ENCODE measurements around the gene NOS3. TPM values are rescaled to one million over a fixed set of nuclear protein-coding genes. Genes with fewer than 3 reads are reported as not detected.
A peak's percentile ranks its signal among the peaks of the same experiment; 100 is the strongest.

The NOS3 gene
- total RNA-seq, 1 donor from 2014 or later, result 0.22 TPM

DNA sequence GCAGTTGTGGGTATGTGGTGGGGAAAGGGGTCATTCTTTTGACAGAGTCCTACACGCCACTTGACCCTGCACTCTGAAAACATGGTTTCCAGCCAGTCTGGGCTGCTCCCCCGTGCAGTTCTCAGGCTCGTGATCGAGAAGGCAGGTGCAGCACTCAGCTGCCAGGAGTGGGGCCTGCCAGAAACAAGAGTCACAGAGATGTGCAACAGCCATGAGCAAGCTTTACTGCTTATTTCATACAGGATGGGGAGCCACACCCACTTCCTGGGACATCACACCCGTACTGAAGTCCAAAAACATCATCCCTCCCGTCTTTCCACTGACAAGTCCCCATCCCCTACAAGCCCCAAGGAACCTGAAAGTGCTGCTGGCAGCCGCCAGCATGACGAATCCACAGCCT, 24.1 kb downstream of the NOS3 start:
- no peaks in the 10 kb centered on the region for H3K9me3 Mint-ChIP-seq

GRCh38 chr7:151015967-151016366, 25.1 kb downstream of the NOS3 start:
- Mint-ChIP-seq H3K4me1 (peaks cover 54% of the 10 kb centered on the region), H3K27me3 (peaks cover 21% of the 10 kb centered on the region), H3K27ac (no peak overlapping the region), H3K9me3 (no peaks in the 10 kb centered on the region), H3K4me3 (no peak overlapping the region), H3K36me3 (ENCODE audit: low read depth) (no peaks in the 10 kb centered on the region)
- DNase-seq (no peak), ATAC-seq (ENCODE audit: low read depth) (no peak)
- intact Hi-C loops (cut with micrococcal nuclease), result no loop called here
- TF ChIP-seq, protein P1, sequence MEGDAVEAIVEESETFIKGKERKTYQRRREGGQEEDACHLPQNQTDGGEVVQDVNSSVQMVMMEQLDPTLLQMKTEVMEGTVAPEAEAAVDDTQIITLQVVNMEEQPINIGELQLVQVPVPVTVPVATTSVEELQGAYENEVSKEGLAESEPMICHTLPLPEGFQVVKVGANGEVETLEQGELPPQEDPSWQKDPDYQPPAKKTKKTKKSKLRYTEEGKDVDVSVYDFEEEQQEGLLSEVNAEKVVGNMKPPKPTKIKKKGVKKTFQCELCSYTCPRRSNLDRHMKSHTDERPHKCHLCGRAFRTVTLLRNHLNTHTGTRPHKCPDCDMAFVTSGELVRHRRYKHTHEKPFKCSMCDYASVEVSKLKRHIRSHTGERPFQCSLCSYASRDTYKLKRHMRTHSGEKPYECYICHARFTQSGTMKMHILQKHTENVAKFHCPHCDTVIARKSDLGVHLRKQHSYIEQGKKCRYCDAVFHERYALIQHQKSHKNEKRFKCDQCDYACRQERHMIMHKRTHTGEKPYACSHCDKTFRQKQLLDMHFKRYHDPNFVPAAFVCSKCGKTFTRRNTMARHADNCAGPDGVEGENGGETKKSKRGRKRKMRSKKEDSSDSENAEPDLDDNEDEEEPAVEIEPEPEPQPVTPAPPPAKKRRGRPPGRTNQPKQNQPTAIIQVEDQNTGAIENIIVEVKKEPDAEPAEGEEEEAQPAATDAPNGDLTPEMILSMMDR (IDR thresholded peaks at IDR 0.05), result no peak
- CTCF ChIA-PET, result interaction anchor here (4.2 kb wide), 1 partner anchor 11 kb away, joined by 25 read pairs; the partner anchor contains the start of gene ABCB8
- POLR2A ChIA-PET, result no interaction called here

More for the DNA sequence above, 24.1 kb downstream of the NOS3 start:
- ChIA-PET POLR2A (interaction anchor here (1.7 kb wide), 1 partner anchor 13 kb away, joined by 11 read pairs; the partner anchor contains the start of gene ABCB8), CTCF (no interaction called here)
- DNase-seq (no peak), ATAC-seq (ENCODE audit: low read depth) (no peak)
- Mint-ChIP-seq H3K27me3 (peaks cover 11% of the 10 kb centered on the region), H3K27ac (no peak overlapping the region), H3K36me3 (ENCODE audit: low read depth) (no peaks in the 10 kb centered on the region), H3K4me1 (peaks cover 54% of the 10 kb centered on the region), H3K4me3 (peak overlapping the region; percentile 49)
- intact Hi-C loops (cut with micrococcal nuclease), result loop anchor here (5.0 kb wide), 2 partner anchors 337 to 578 kb away; no protein-coding TSS in a partner anchor
- TF ChIP-seq, protein P1 (IDR thresholded peaks at IDR 0.05), result no peak

- POLR2A ChIA-PET, result no interaction called here
- Mint-ChIP-seq H3K9me3 (no peaks in the 10 kb centered on the region), H3K36me3 (ENCODE audit: low read depth) (no peaks in the 10 kb centered on the region), H3K27me3 (peaks cover 27% of the 10 kb centered on the region), H3K4me3 (no peak overlapping the region), H3K27ac (no peak overlapping the region), H3K4me1 (peaks cover 54% of the 10 kb centered on the region)
- intact Hi-C loops (cut with micrococcal nuclease), result no loop called here
- TF ChIP-seq, protein P1 (IDR thresholded peaks at IDR 0.05), result no peak
- ATAC-seq (ENCODE audit: low read depth), result no peak
- DNase-seq, result no peak
- CTCF ChIA-PET, result interaction anchor here (4.2 kb wide), 1 partner anchor 11 kb away, joined by 25 read pairs; the partner anchor contains the start of gene ABCB8
Observed at GRCh38 chr7:151016505-151016904, 25.7 kb downstream of the NOS3 start.

DNA sequence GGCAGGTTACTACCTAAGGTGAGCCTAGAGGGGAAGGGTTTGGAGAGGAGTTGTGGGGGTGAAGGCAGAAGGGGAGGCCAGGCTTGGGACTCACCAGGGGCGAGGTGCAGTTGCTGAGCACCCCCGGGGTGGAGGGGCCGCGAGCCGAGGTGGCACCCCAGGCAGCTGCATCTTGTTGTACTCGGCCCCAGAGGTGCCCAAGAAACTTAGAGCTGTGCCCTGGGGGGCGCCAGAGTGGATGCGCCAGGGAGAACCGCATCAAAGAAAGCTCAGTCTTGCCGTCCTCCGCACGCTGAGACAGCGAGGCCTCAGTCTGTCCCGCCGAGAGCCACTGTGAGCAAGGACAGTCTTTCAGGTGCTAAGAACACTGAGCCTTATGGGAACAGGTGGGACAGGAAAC, 26.1 kb downstream of the NOS3 start:
- Mint-ChIP-seq H3K36me3 (ENCODE audit: low read depth) (no peaks in the 10 kb centered on the region), H3K4me3 (no peak overlapping the region), H3K27me3 (peaks cover 29% of the 10 kb centered on the region), H3K27ac (no peak overlapping the region), H3K9me3 (no peaks in the 10 kb centered on the region), H3K4me1 (peaks cover 51% of the 10 kb centered on the region)
- DNase-seq (no peak), ATAC-seq (ENCODE audit: low read depth) (no peak)
- intact Hi-C loops (cut with micrococcal nuclease), result no loop called here
- TF ChIP-seq, protein P1 (IDR thresholded peaks at IDR 0.05), result no peak
- CTCF ChIA-PET, result interaction anchor here (1.1 to 4.2 kb wide), 2 partner anchors 10 to 94 kb away, joined by 3 to 25 read pairs; partner anchors contain the start of gene ABCB8
- POLR2A ChIA-PET, result no interaction called here

- Mint-ChIP-seq H3K9me3 (no peaks in the 10 kb centered on the region), H3K36me3 (ENCODE audit: low read depth) (no peaks in the 10 kb centered on the region), H3K4me3 (peak overlapping the region; percentile 85), H3K4me1 (peaks cover 49% of the 10 kb centered on the region), H3K27me3 (peaks cover 30% of the 10 kb centered on the region), H3K27ac (no peak overlapping the region)
- CTCF ChIA-PET, result interaction anchor here (1.1 to 4.2 kb wide), 8 partner anchors 10 to 119 kb away, joined by 3 to 25 read pairs (median 6); partner anchors contain the start of gene ABCB8
- ATAC-seq (ENCODE audit: low read depth), result no peak
- intact Hi-C loops (cut with micrococcal nuclease), result no loop called here
- DNase-seq, result no peak
- POLR2A ChIA-PET, result interaction anchor here (2.1 kb wide), 1 partner anchor 11 kb away, joined by 21 read pairs; the partner anchor contains the start of gene ABCB8
- TF ChIP-seq, protein P1 (IDR thresholded peaks at IDR 0.05), result no peak
Observed at GRCh38 chr7:151017370-151017952, 26.6 kb downstream of the NOS3 start.
